Measurements from ENCODE around the gene LPAR3.

DNA sequence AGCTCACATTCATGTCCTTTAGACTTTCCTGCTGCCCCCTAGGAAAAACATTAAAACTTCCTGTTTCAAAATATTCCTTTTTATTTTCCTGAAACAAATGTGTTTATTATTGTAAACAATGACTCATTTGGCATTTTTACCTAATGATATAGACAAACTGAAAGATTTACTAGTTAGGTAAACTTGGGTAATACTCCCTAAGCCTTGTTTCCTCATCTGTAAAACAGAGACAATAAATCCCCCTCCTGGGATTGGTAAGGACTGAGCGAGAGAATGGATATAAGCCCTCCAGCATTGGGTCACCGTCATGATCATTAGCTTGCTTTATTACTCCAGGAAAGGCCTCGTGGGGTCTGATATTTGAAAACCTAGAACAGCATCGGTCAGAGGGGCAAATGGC, 59.8 kb downstream of the LPAR3 start:
- TF ChIP-seq, protein P1, sequence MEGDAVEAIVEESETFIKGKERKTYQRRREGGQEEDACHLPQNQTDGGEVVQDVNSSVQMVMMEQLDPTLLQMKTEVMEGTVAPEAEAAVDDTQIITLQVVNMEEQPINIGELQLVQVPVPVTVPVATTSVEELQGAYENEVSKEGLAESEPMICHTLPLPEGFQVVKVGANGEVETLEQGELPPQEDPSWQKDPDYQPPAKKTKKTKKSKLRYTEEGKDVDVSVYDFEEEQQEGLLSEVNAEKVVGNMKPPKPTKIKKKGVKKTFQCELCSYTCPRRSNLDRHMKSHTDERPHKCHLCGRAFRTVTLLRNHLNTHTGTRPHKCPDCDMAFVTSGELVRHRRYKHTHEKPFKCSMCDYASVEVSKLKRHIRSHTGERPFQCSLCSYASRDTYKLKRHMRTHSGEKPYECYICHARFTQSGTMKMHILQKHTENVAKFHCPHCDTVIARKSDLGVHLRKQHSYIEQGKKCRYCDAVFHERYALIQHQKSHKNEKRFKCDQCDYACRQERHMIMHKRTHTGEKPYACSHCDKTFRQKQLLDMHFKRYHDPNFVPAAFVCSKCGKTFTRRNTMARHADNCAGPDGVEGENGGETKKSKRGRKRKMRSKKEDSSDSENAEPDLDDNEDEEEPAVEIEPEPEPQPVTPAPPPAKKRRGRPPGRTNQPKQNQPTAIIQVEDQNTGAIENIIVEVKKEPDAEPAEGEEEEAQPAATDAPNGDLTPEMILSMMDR (IDR thresholded peaks at IDR 0.05; ENCODE audit: insufficient read depth, low read length, poor library complexity, severe bottlenecking): no peak
- TF ChIP-seq EZH2phosphoT487 (conservative IDR thresholded peaks at IDR 0.05; ENCODE audit: low read length): no peak

Measured in SU-DHL-6 (cell line).